GM21447 (cell line): ENCODE results near the gene PTPRD.

Experiments
- ATAC-seq: cut with Tn5 transposase; IDR thresholded peaks from one replicate; pipeline ENCODE4 v1.9.1; 2021; ENCODE audit not compliant: unreplicated experiment

PTPRD gene

GRCh38 chr9:8337834-8338766, 2274.7 kb downstream of the PTPRD start:
- no peak for ATAC-seq

GRCh38 chr9:8332871-8333270, 2279.9 kb downstream of the PTPRD start:
- ATAC-seq, result no peak

GRCh38 chr9:8332331-8332650, 2280.5 kb downstream of the PTPRD start:
- no peak for ATAC-seq

- ATAC-seq, result no peak
Measured at GRCh38 chr9:8331507-8332330, 2281.1 kb downstream of the PTPRD start.

GRCh38 chr9:8329561-8330283, 2283.1 kb downstream of the PTPRD start:
- no peak for ATAC-seq

GRCh38 chr9:8315211-8315610, 2297.6 kb downstream of the PTPRD start:
- no peak for ATAC-seq

- no peak for ATAC-seq
Measured at GRCh38 chr9:8309258-8309657, 2303.5 kb downstream of the PTPRD start.

- ATAC-seq, result no peak
Measured at GRCh38 chr9:8304720-8305119, 2308.1 kb downstream of the PTPRD start.

- ATAC-seq, result no peak
Measured at GRCh38 chr9:8301296-8301695, 2311.5 kb downstream of the PTPRD start.

- no peak for ATAC-seq
Measured at GRCh38 chr9:8297047-8297446, 2315.8 kb downstream of the PTPRD start.

GRCh38 chr9:8292657-8293056, 2320.1 kb downstream of the PTPRD start:
- ATAC-seq, result no peak

- ATAC-seq, result no peak
Measured at GRCh38 chr9:8289681-8290080, 2323.1 kb downstream of the PTPRD start.

- no peak for ATAC-seq
Measured at GRCh38 chr9:8287970-8288369, 2324.8 kb downstream of the PTPRD start.

- no peak for ATAC-seq
Measured at GRCh38 chr9:8287501-8287900, 2325.3 kb downstream of the PTPRD start.

GRCh38 chr9:8284884-8285283, 2327.9 kb downstream of the PTPRD start:
- no peak for ATAC-seq

- ATAC-seq, result no peak
Measured at GRCh38 chr9:8282535-8282934, 2330.3 kb downstream of the PTPRD start.

- ATAC-seq, result no peak
Measured at GRCh38 chr9:8280811-8281210, 2332.0 kb downstream of the PTPRD start.

GRCh38 chr9:8278048-8278447, 2334.8 kb downstream of the PTPRD start:
- ATAC-seq, result no peak

GRCh38 chr9:8270235-8270634, 2342.6 kb downstream of the PTPRD start:
- no peak for ATAC-seq

GRCh38 chr9:8268881-8269280, 2343.9 kb downstream of the PTPRD start:
- ATAC-seq, result no peak

GRCh38 chr9:8268216-8268878, 2344.5 kb downstream of the PTPRD start:
- no peak for ATAC-seq
